ENCODE measurements around the gene SEMG1.

- TF ChIP-seq CTCF (IDR thresholded peaks at IDR 0.05; ENCODE audit: borderline replicate concordance, extremely low read depth, low read length, poor library complexity, severe bottlenecking) (no peak), EZH2 (IDR thresholded peaks at IDR 0.05; ENCODE audit: borderline replicate concordance, low read depth, low read length, severe bottlenecking) (no peak)
These were observed 17.0 kb upstream of the SEMG1 start for GRCh38 chr20:45189861-45190260.

Data from DND-41 (cell line).